GM12892 (cell line): ENCODE data around the gene CAD.

Experiments
- POLR2A ChIP-seq: IDR thresholded peaks from 2 replicates; pipeline ENCODE4 v1.6.1; 2011; ENCODE audit warnings: low read depth, low read length, control low read depth
- POLR2AphosphoS5 ChIP-seq: IDR thresholded peaks from 2 replicates; pipeline ENCODE4 v1.6.1; 2011; ENCODE audit warnings: low read depth, low read length, control low read depth

DNA sequence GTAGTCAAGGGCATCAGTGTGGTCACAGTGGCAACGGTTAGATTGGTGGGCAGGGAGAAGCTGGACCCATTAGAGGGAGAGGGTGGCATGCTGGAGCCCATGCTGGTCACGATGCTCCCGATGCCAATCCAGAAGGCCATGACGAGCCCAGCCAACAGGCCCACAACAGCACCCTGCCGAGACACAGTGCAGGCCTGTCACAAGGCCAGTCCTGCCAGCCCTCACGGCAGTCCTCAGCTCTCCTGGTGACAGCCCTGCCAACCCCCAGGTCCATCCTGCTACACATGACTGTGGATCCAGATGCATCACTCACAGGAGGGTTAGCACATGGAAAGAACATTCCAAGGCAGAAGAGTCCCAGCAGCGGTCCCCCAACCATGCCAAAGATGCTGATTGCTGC lies 15.5 kb upstream of the CAD start:
- TF ChIP-seq POLR2A = no peak
- no peak for TF ChIP-seq POLR2AphosphoS5
